Hematopoietic multipotent progenitor cell treated with erythropoietin and hydrocortisone succinate and interleukin-3 and kit ligand, for 8 days (in vitro differentiated cells): ENCODE data around the gene LPAR5.
A peak's percentile ranks its signal among the peaks of the same experiment; 100 is the strongest.
"Not testable (repeated sequence)": the region's sequence is repeated elsewhere in the genome, so short reads cannot be mapped to it uniquely, and the experiment has no call there.

Experiments
- DNase-seq: peaks from one replicate; pipeline ENCODE4 v3.0.0-alpha.2; 2015

Gene LPAR5

DNA sequence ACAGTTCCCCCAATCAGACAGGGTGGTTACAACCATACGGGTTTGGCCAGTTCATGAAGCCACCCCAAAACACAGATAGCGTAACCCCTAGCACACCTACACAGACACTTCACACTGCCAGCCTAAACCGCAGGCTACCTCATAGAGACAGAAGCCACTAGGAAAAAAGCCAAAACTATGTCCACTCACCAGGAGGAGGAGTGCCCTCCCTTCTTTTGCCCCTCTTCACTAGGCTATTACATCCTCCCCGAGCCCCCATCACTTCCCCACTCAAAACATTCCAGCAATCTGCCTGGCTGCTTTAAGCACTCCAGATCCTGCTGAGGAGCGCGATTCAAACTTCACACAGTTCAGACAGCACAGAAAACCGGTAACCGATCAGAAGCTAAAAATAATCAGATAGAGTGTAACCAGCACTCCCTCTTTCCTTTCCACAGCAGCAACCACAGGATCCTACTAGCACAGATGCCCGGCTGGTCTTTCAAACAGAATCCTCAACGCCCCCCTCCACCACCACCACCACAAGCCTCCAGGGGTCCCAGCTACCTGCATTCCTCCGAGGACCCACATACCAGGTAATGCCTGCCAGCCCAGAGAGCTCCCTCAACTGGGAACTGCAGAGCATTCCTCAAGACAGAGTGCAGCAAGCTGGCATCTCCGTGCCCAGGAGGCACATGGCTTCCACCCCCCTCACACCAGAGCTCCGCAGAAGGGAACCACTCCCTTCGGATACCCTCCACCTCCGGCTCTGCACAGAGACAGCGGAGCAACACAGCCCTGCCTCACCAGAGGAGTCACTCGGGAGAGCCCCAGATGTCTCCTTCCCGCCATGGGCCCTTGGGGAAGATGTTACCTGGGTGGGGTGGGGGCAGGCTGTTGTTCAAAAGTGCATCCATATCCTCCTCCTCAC, 30.1 kb downstream of the LPAR5 start:
- DNase-seq = peak; percentile 76

GRCh38 chr12:6604259-6605029, 31.3 kb downstream of the LPAR5 start:
- no peak for DNase-seq

GRCh38 chr12:6603095-6603567, 32.6 kb downstream of the LPAR5 start:
- DNase-seq = peak; percentile 47

- DNase-seq = no peak
Observed at GRCh38 chr12:6602526-6602925, 33.2 kb downstream of the LPAR5 start.

DNA sequence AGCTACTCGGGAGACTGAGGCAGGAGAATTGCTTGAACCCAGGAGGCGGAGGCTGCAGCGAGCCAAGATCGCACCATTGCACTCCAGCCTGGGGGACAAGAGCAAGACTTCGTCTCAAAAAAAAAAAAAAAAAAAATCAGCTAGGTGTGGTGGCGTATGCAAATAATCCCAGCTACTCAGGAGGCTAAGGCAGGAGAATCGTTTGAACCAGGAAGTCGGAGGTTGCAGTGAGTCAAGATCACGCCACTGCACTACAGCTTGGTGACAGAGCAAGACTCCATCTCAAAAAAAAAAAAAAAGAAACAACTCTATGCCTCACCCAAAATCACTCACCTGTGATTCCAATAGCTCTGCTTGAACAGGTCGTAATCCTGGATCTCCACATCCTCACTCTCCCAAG, 40.1 kb downstream of the LPAR5 start:
- not testable (repeated sequence) for DNase-seq

DNA sequence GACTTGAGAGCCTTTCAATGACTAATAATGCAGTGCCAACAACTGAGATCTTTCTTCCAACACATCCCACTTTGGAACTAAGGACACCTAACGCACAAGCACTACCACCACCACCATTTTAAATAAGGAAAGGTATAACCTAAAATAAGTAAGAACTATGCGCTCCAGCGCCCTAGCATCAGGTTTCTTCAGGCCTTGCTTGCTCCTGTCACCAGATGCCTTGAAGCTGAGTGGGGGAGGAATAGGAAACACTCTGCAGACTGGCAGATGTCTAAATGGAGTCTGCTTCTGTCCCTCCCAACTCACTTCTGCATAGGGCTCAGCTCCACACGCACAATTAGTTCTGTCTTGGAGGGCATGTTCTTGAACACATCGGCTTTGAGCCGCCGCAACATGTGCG, 43.7 kb downstream of the LPAR5 start:
- DNase-seq = no peak

GRCh38 chr12:6586569-6586968, 49.2 kb downstream of the LPAR5 start:
- DNase-seq = not testable (repeated sequence)

DNA sequence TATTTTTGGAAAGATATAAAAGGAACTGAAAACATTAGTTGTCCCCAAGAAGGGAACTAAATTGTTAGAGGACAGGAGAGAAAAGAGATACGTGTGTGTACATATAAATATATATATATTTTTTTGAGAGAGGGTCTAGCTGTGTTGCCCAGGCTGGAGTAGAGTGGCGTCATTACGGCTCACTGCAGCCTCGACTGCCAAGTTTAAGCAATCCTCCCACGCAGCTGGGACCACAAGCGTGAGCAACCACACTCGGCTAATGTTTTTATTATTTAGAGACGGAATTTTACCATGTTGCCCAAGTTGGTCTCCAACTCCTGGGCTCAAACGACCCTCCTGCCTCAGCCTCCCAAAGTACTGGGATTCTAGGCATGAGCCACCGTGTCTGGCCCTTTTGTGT, 51.5 kb downstream of the LPAR5 start:
- DNase-seq = no peak

DNA sequence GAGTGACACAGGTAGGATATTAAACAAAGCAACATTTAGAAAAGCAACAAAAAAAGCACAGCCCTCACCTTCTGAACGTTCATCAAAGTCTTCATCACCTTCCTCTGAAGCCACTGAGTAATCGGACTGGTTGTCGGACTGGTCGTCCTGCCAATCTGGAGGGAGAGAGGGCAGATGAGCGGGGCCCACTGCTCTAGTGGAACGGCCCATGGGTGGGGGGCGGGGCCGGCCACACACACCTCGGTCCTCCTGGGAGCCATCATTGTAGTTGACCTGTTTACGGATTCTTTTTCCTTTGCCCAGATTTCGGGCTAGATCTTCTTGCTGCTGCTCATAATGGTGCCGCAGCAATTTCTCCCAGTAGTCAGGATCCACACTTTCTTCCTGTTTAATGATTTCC, 52.8 kb downstream of the LPAR5 start:
- no peak for DNase-seq

GRCh38 chr12:6582196-6582595, 53.6 kb downstream of the LPAR5 start:
- DNase-seq = no peak

GRCh38 chr12:6575648-6576047, 60.1 kb downstream of the LPAR5 start:
- DNase-seq = no peak

- no peak for DNase-seq
Observed at GRCh38 chr12:6574576-6575295, 61.0 kb downstream of the LPAR5 start.

- DNase-seq = no peak
Observed at GRCh38 chr12:6573001-6573400, 62.8 kb downstream of the LPAR5 start.

GRCh38 chr12:6570264-6570887, 65.4 kb downstream of the LPAR5 start:
- peak; percentile 51 for DNase-seq

GRCh38 chr12:6569786-6570185, 66.0 kb downstream of the LPAR5 start:
- no peak for DNase-seq

DNA sequence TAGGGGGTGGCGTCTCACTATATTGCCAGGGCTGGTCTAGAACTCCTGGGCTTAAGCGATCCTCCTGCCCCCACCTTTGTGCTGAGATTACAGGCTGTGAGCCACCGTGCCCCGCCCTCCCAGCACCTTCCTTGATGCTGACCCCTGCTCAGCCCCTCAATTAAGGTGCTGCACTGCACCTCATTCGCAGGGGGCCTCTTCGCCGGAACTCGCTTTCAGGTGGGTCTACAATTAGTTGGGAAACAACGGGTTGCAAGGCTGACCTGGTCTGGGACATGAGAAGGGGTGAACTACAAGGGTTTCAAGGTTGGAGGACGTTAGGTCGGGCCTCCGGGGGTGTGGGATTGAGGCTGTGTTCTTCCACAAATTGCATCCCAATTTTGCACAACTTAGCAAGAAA, 66.4 kb downstream of the LPAR5 start:
- no peak for DNase-seq
